Hepatocyte (in vitro differentiated cells): Measurements from ENCODE around the gene TJP2. TPM values are rescaled to one million over a fixed set of nuclear protein-coding genes. Genes with fewer than 3 reads are reported as not detected.
"Not testable (repeated sequence)": the region's sequence is repeated elsewhere in the genome, so short reads cannot be mapped to it uniquely, and the experiment has no call there.

Experiments
- DNase-seq: peaks from one replicate; pipeline ENCODE4 v3.0.0-alpha.2; 2016; ENCODE audit warnings: low spot score
- H2AFZ ChIP-seq: fragments of 200-600 bp; sonication (generic); 2 replicates; pipeline ENCODE4 v1.6.0; 2016; ENCODE audit warnings: antibody characterized with exemption, mild to moderate bottlenecking
- H3K27ac ChIP-seq: fragments of 200-600 bp; sonication (generic); 2 replicates; pipeline ENCODE4 v1.5.1; 2016; ENCODE audit warnings: mild to moderate bottlenecking
- H3K27me3 ChIP-seq: fragments of 200-600 bp; sonication (generic); 2 replicates; pipeline ENCODE4 v1.6.1; 2016
- H3K36me3 ChIP-seq: fragments of 200-600 bp; sonication (generic); replicated peaks from 2 replicates; pipeline ENCODE4 v1.5.1; 2016; ENCODE audit warnings: low read depth; ENCODE audit not compliant: insufficient read depth
- H3K4me1 ChIP-seq: fragments of 200-600 bp; sonication (generic); 2 replicates; pipeline ENCODE4 v1.5.1; 2016; ENCODE audit warnings: mild to moderate bottlenecking, moderate library complexity; ENCODE audit not compliant: insufficient read depth
- H3K4me2 ChIP-seq: fragments of 200-600 bp; sonication (generic); 2 replicates; pipeline ENCODE4 v1.6.0; 2016
- H3K4me3 ChIP-seq: fragments of 200-600 bp; sonication (generic); 2 replicates; pipeline ENCODE4 v1.5.1; 2016; ENCODE audit warnings: mild to moderate bottlenecking
- H3K79me2 ChIP-seq: fragments of 200-600 bp; sonication (generic); 2 replicates; pipeline ENCODE4 v1.6.0; 2017; ENCODE audit warnings: mild to moderate bottlenecking
- H3K9me2 ChIP-seq: fragments of 200-600 bp; sonication (generic); replicated peaks from 2 replicates; pipeline ENCODE4 v1.6.0; 2017; ENCODE audit warnings: mild to moderate bottlenecking; ENCODE audit not compliant: insufficient read depth
- H3K9me3 ChIP-seq: fragments of 200-600 bp; sonication (generic); 2 replicates; pipeline ENCODE4 v1.5.1; 2016; ENCODE audit warnings: low read depth, mild to moderate bottlenecking
- H4K20me1 ChIP-seq: fragments of 200-600 bp; sonication (generic); 2 replicates; pipeline ENCODE4 v1.6.0; 2016; ENCODE audit warnings: mild to moderate bottlenecking; ENCODE audit not compliant: insufficient read depth, poor library complexity, severe bottlenecking
- CTCF ChIP-seq: fragments of 200-600 bp; sonication (generic); IDR thresholded peaks from 2 replicates; pipeline ENCODE4 v1.5.1; 2016; ENCODE audit warnings: antibody characterized with exemption, mild to moderate bottlenecking; ENCODE audit not compliant: poor library complexity
- EZH2 ChIP-seq: fragments of 200-600 bp; sonication (generic); IDR thresholded peaks from 2 replicates; pipeline ENCODE4 v1.6.1; 2016; ENCODE audit warnings: antibody characterized with exemption, mild to moderate bottlenecking, borderline replicate concordance
- EZH2phosphoT487 ChIP-seq: fragments of 200-600 bp; sonication (generic); IDR thresholded peaks from one replicate; pipeline ENCODE4 v1.6.1; 2018; ENCODE audit warnings: antibody characterized with exemption, mild to moderate bottlenecking, low read depth, moderate library complexity; ENCODE audit not compliant: unreplicated experiment, severe bottlenecking
- WGBS: methylation state at CpG from one replicate; pipeline ENCODE4 v1.1.6; 2016; ENCODE audit warnings: low lambda C conversion rate; ENCODE audit errors: missing lambda C conversion rate; 5-methylcytosine and 5-hydroxymethylcytosine counted together
- polyA plus RNA-seq: library from polyadenylated mRNA; unstranded; fragments of >200 nt; fragmentation: Nextera tagmentation; extraction: Ambion mirVana; gene quantifications from 2 replicates; pipeline ENCODE4 v1.2.1, GENCODE V29; 2016
- total RNA-seq: library from RNA; depleted of rRNA; stranded (reverse); fragments of >200 nt; gene quantifications from 2 replicates; pipeline ENCODE4 v1.2.3, GENCODE V29; 2014

Gene TJP2
- total and polyA plus RNA-seq, 2 experiments from 2014 or later: 67.2 to 131 TPM

- Histone ChIP-seq H3K4me1 (no peaks in the 10 kb centered on the region), H3K27me3 (no peaks in the 10 kb centered on the region), H3K4me2 (no peak overlapping the region), H4K20me1 (peaks cover 7% of the 10 kb centered on the region), H3K27ac (peak overlapping the region; percentile 12), H3K36me3 (no peaks in the 10 kb centered on the region), H3K9me3 (no peaks in the 10 kb centered on the region), H3K9me2 (no peaks in the 10 kb centered on the region), H3K4me3 (no peak overlapping the region), H3K79me2 (peaks cover 51% of the 10 kb centered on the region), H2AFZ (no peak overlapping the region)
- DNase-seq: no peak
- TF ChIP-seq CTCF (no peak), EZH2 (no peak), EZH2phosphoT487 (no peak)
- 51% methylated on average over 8 of the region's 8 CpGs for WGBS
Measured at GRCh38 chr9:69155341-69156030, 18.6 kb upstream of the TJP2 start.

GRCh38 chr9:69157751-69158466, 16.2 kb upstream of the TJP2 start:
- no peak overlapping the region for H2AFZ ChIP-seq
- peaks cover 7% of the 10 kb centered on the region for H4K20me1 ChIP-seq
- no peak overlapping the region for H3K4me2 ChIP-seq
- no peak for DNase-seq
- 85% methylated on average over 8 of the region's 8 CpGs for WGBS
- no peaks in the 10 kb centered on the region for H3K9me3 ChIP-seq
- H3K27ac ChIP-seq: no peak overlapping the region
- no peaks in the 10 kb centered on the region for H3K27me3 ChIP-seq
- no peaks in the 10 kb centered on the region for H3K4me1 ChIP-seq
- H3K79me2 ChIP-seq: peaks cover 51% of the 10 kb centered on the region
- H3K4me3 ChIP-seq: no peak overlapping the region
- no peaks in the 10 kb centered on the region for H3K36me3 ChIP-seq
- no peak for TF ChIP-seq CTCF
- TF ChIP-seq EZH2: no peak
- TF ChIP-seq EZH2phosphoT487: no peak
- H3K9me2 ChIP-seq: no peaks in the 10 kb centered on the region

GRCh38 chr9:69158471-69158870, 15.6 kb upstream of the TJP2 start:
- 87% methylated on average over 3 of the region's 3 CpGs for WGBS
- Histone ChIP-seq H4K20me1 (peaks cover 7% of the 10 kb centered on the region), H3K27me3 (no peaks in the 10 kb centered on the region), H3K36me3 (no peaks in the 10 kb centered on the region), H3K9me2 (no peaks in the 10 kb centered on the region), H3K4me1 (no peaks in the 10 kb centered on the region), H2AFZ (no peak overlapping the region), H3K9me3 (no peaks in the 10 kb centered on the region), H3K79me2 (peaks cover 51% of the 10 kb centered on the region), H3K4me2 (no peak overlapping the region), H3K4me3 (no peak overlapping the region), H3K27ac (no peak overlapping the region)
- TF ChIP-seq EZH2 (no peak), EZH2phosphoT487 (no peak), CTCF (no peak)
- no peak for DNase-seq

GRCh38 chr9:69164573-69164972, 9.5 kb upstream of the TJP2 start:
- peaks cover 30% of the 10 kb centered on the region for H3K79me2 ChIP-seq

More at GRCh38 chr9:69164573-69164972, 9.5 kb upstream of the TJP2 start:
- not testable (repeated sequence) for H3K4me1 ChIP-seq, H3K36me3 ChIP-seq, H2AFZ ChIP-seq, H3K27ac ChIP-seq, H3K9me3 ChIP-seq, H3K27me3 ChIP-seq, DNase-seq, H3K9me2 ChIP-seq, H4K20me1 ChIP-seq, H3K4me3 ChIP-seq, H3K4me2 ChIP-seq
- 92% methylated on average over 8 of the region's 8 CpGs for WGBS
